H9 (cell line): ENCODE results near the gene ATAD3B. TPM values are rescaled to one million over a fixed set of nuclear protein-coding genes. Genes with fewer than 3 reads are reported as not detected.
"Not testable (repeated sequence)": the region's sequence is repeated elsewhere in the genome, so short reads cannot be mapped to it uniquely, and the experiment has no call there.

Experiments used
- DNase-seq: peaks from one replicate; pipeline ENCODE4 v3.0.0-alpha.2; 2017
- H2AFZ ChIP-seq: one replicate; pipeline ENCODE4 v1.6.1; 2013; ENCODE audit warnings: mild to moderate bottlenecking, low read length, control low read depth, moderate library complexity
- H2AK5ac ChIP-seq: 2 replicates; pipeline ENCODE4 v1.6.1; 2013; ENCODE audit warnings: low read length, control low read depth, mixed read lengths; ENCODE audit not compliant: insufficient read length
- H2BK120ac ChIP-seq: one replicate; pipeline ENCODE4 v1.6.1; 2013; ENCODE audit warnings: low read depth, mild to moderate bottlenecking, low read length, control low read depth, inconsistent platforms; ENCODE audit not compliant: poor library complexity, severe bottlenecking
- H2BK12ac ChIP-seq: 2 replicates; pipeline ENCODE4 v1.6.1; 2013; ENCODE audit warnings: low read length, control low read depth, mixed read lengths, low read depth; ENCODE audit not compliant: insufficient read length
- H2BK15ac ChIP-seq: 2 replicates; pipeline ENCODE4 v1.6.1; 2013; ENCODE audit warnings: low read depth, low read length, control low read depth
- H2BK20ac ChIP-seq: one replicate; pipeline ENCODE4 v1.6.1; 2013; ENCODE audit warnings: low read depth, mild to moderate bottlenecking, low read length, control low read depth, inconsistent platforms; ENCODE audit not compliant: poor library complexity, severe bottlenecking
- H2BK5ac ChIP-seq: 2 replicates; pipeline ENCODE4 v1.6.1; 2013; ENCODE audit warnings: low read length, control low read depth, mixed read lengths; ENCODE audit not compliant: insufficient read length
- H3K14ac ChIP-seq: 2 replicates; pipeline ENCODE4 v1.6.1; 2013; ENCODE audit warnings: low read length, control low read depth; ENCODE audit not compliant: insufficient read depth
- H3K18ac ChIP-seq: 2 replicates; pipeline ENCODE4 v1.6.1; 2013; ENCODE audit warnings: low read depth, mild to moderate bottlenecking, mixed read lengths, low read length, control low read depth; ENCODE audit not compliant: insufficient read length
- H3K23ac ChIP-seq: 2 replicates; pipeline ENCODE4 v1.6.1; 2013; ENCODE audit warnings: low read length, control low read depth, mixed read lengths, low read depth; ENCODE audit not compliant: insufficient read length
- H3K23me2 ChIP-seq: 2 replicates; pipeline ENCODE4 v1.6.1; 2013; ENCODE audit warnings: low read depth, mild to moderate bottlenecking, mixed read lengths, low read length, control low read depth; ENCODE audit not compliant: insufficient read length, poor library complexity, severe bottlenecking
- H3K27ac ChIP-seq: 2 replicates; pipeline ENCODE4 v1.5.1; 2013; ENCODE audit warnings: low read length, control low read depth, mixed read lengths, low read depth; ENCODE audit not compliant: insufficient read length
- H3K27me3 ChIP-seq: 2 replicates; pipeline ENCODE4 v1.6.1; 2013; ENCODE audit warnings: low read length, control low read depth, inconsistent platforms; ENCODE audit not compliant: insufficient read depth
- H3K4ac ChIP-seq: 2 replicates; pipeline ENCODE4 v1.6.1; 2013; ENCODE audit warnings: low read depth, mild to moderate bottlenecking, control low read depth, inconsistent platforms, low read length, moderate library complexity
- H3K4me1 ChIP-seq: 2 replicates; pipeline ENCODE4 v1.6.1; 2013; ENCODE audit warnings: low read length, control low read depth, inconsistent platforms; ENCODE audit not compliant: insufficient read depth
- H3K4me2 ChIP-seq: 2 replicates; pipeline ENCODE4 v1.6.1; 2013; ENCODE audit warnings: low read length, control low read depth, mixed read lengths; ENCODE audit not compliant: insufficient read length, insufficient read depth
- H3K56ac ChIP-seq: 2 replicates; pipeline ENCODE4 v1.6.1; 2013; ENCODE audit warnings: low read depth, mild to moderate bottlenecking, mixed read lengths, low read length, control low read depth; ENCODE audit not compliant: insufficient read length
- H3K79me1 ChIP-seq: 2 replicates; pipeline ENCODE4 v1.6.1; 2013; ENCODE audit warnings: low read depth, mild to moderate bottlenecking, moderate library complexity, low read length, control low read depth, inconsistent platforms; ENCODE audit not compliant: insufficient read depth, poor library complexity, severe bottlenecking
- H3K79me2 ChIP-seq: 2 replicates; pipeline ENCODE4 v1.6.1; 2013; ENCODE audit warnings: low read length, control low read depth, inconsistent platforms; ENCODE audit not compliant: insufficient read depth
- H3K9ac ChIP-seq: 2 replicates; pipeline ENCODE4 v1.6.1; 2013; ENCODE audit warnings: low read length, control low read depth, mixed read lengths; ENCODE audit not compliant: insufficient read length; ENCODE audit errors: extremely low read depth
- H3K9me3 ChIP-seq: one replicate; pipeline ENCODE4 v1.6.1; 2013; ENCODE audit warnings: low read depth, low read length, inconsistent platforms; ENCODE audit not compliant: control insufficient read depth
- H3T11ph ChIP-seq: one replicate; pipeline ENCODE4 v1.6.1; 2013; ENCODE audit warnings: mild to moderate bottlenecking, low read length, control low read depth, inconsistent platforms
- H4K20me1 ChIP-seq: one replicate; pipeline ENCODE4 v1.6.1; 2013; ENCODE audit not compliant: control insufficient read depth, insufficient read length, insufficient read depth
- H4K5ac ChIP-seq: 2 replicates; pipeline ENCODE4 v1.6.1; 2013; ENCODE audit warnings: low read depth, mild to moderate bottlenecking, mixed read lengths, low read length, control low read depth; ENCODE audit not compliant: insufficient read length
- H4K8ac ChIP-seq: replicated peaks from 2 replicates; pipeline ENCODE4 v1.6.1; 2013; ENCODE audit warnings: low read length, control low read depth, mixed read lengths, low read depth; ENCODE audit not compliant: insufficient read length
- H4K91ac ChIP-seq: 2 replicates; pipeline ENCODE4 v1.6.1; 2013; ENCODE audit warnings: low read depth, mild to moderate bottlenecking, moderate library complexity, mixed read lengths, low read length, control low read depth; ENCODE audit not compliant: insufficient read length
- H3K27ac Mint-ChIP-seq, 3 experiments: 2 replicates in 2 of 3; 3 replicates in 1 of 3; pipeline ENCODE4 v1.8.0; 2020 to 2021; ENCODE audit warnings: mixed read lengths in 3 of 3, mild to moderate bottlenecking in 1 of 3, moderate library complexity in 1 of 3
- H3K27me3 Mint-ChIP-seq: 2 replicates; pipeline ENCODE4 v1.8.0; 2021; ENCODE audit warnings: low read depth, mild to moderate bottlenecking, moderate library complexity, mixed read lengths
- H3K36me3 Mint-ChIP-seq, 3 experiments: 2 replicates in 2 of 3; 3 replicates in 1 of 3; pipeline ENCODE4 v1.8.0; 2020 to 2021; ENCODE audit warnings: low read depth in 3 of 3, mixed read lengths in 3 of 3; ENCODE audit not compliant: insufficient read depth in 1 of 3
- H3K4me1 Mint-ChIP-seq, 2 experiments: 2 replicates each; pipeline ENCODE4 v1.8.0; 2020; ENCODE audit warnings: mixed read lengths in 2 of 2
- H3K4me3 Mint-ChIP-seq, 2 experiments: 2 replicates in 1 of 2; 3 replicates in 1 of 2; pipeline ENCODE4 v1.8.0; 2020 to 2021; ENCODE audit warnings: mild to moderate bottlenecking in 2 of 2, mixed read lengths in 2 of 2, moderate library complexity in 1 of 2
- H3K9me3 Mint-ChIP-seq, 2 experiments: 2 replicates in 1 of 2; 3 replicates in 1 of 2; pipeline ENCODE4 v1.8.0; 2020; ENCODE audit warnings: mild to moderate bottlenecking in 2 of 2, mixed read lengths in 2 of 2, moderate library complexity in 1 of 2
- CTCF ChIP-seq: fragments of 200-600 bp; sonication (generic); conservative IDR thresholded peaks from 3 replicates; pipeline ENCODE4 v1.8.0; 2021; ENCODE audit warnings: antibody characterized with exemption, mild to moderate bottlenecking
- WGBS: extraction: QIAGEN DNeasy Blood & Tissue Kit; methylation state at CpG from one replicate; pipeline ENCODE4 v1.1.7; 2013; ENCODE audit warnings: missing lambda C conversion rate, low lambda C conversion rate, mixed read lengths; ENCODE audit not compliant: insufficient read length; ENCODE audit errors: extremely low coverage; 5-methylcytosine and 5-hydroxymethylcytosine counted together
- total RNA-seq: library from RNA; stranded (reverse); gene quantifications from 2 replicates; pipeline ENCODE4 v1.2.1, GENCODE V29; 2021

Gene ATAD3B
- total RNA-seq, 1 experiment from 2014 or later: 78.6 TPM

- Histone ChIP-seq H3K79me1 (no peaks in the 10 kb centered on the region), H3K56ac (no peak overlapping the region), H2BK12ac (no peak overlapping the region), H3K14ac (no peak overlapping the region), H2BK15ac (no peak overlapping the region), H2AK5ac (no peak overlapping the region), H2BK120ac (no peak overlapping the region), H3K23ac (no peak overlapping the region), H3K4ac (no peak overlapping the region), H3K9ac (no peak overlapping the region), H4K5ac (no peak overlapping the region), H3K27ac (no peak overlapping the region), H4K91ac (no peak overlapping the region), H4K20me1 (no peaks in the 10 kb centered on the region), H2AFZ (no peak overlapping the region), H2BK5ac (no peak overlapping the region), H4K8ac (no peak overlapping the region), H3K18ac (no peak overlapping the region), H3K23me2 (no peaks in the 10 kb centered on the region), H3K9me3 (no peaks in the 10 kb centered on the region), H3K79me2 (no peaks in the 10 kb centered on the region; the same call in 1 of the 2 replicates), H3K4me2 (no peak overlapping the region), H3T11ph (no peak overlapping the region), H2BK20ac (no peak overlapping the region), H3K27me3 (no peaks in the 10 kb centered on the region), H3K4me1 (no peaks in the 10 kb centered on the region)
- no peak overlapping the region for H3K4me3 Mint-ChIP-seq
- H3K4me1 Mint-ChIP-seq: peaks cover 4% of the 10 kb centered on the region in 2 experiments
- H3K9me3 Mint-ChIP-seq: no peaks in the 10 kb centered on the region
- H3K36me3 Mint-ChIP-seq: peaks cover 0 to 9% (median 3%) of the 10 kb centered on the region in 3 experiments; a peak in 4 of 7 replicates
- H3K27me3 Mint-ChIP-seq: no peaks in the 10 kb centered on the region
- TF ChIP-seq CTCF: no peak
- no CpG with 5 or more reads among the region's 32 CpGs for WGBS
- no peak for DNase-seq
- no peak overlapping the region for H3K27ac Mint-ChIP-seq
Measured at GRCh38 chr1:1442069-1442770, 29.3 kb upstream of the ATAD3B start.

GRCh38 chr1:1446631-1447030 is 24.9 kb upstream of the ATAD3B start:
- not testable (repeated sequence) for H3K56ac ChIP-seq, H3K4ac ChIP-seq, H3K23me2 ChIP-seq, H3K79me1 ChIP-seq, H3K79me2 ChIP-seq, H3K9ac ChIP-seq, H3K27me3 Mint-ChIP-seq, H2BK12ac ChIP-seq, H3K4me2 ChIP-seq, H2BK15ac ChIP-seq, H2BK20ac ChIP-seq, H3K4me3 Mint-ChIP-seq, H2AFZ ChIP-seq, H3K4me1 Mint-ChIP-seq, H3K14ac ChIP-seq, H3T11ph ChIP-seq, H3K23ac ChIP-seq, H3K36me3 Mint-ChIP-seq, H3K27me3 ChIP-seq, H3K18ac ChIP-seq, H4K8ac ChIP-seq, H4K20me1 ChIP-seq, DNase-seq, H3K27ac ChIP-seq, H2AK5ac ChIP-seq, H3K4me1 ChIP-seq, H2BK5ac ChIP-seq, H3K9me3 Mint-ChIP-seq, H3K9me3 ChIP-seq, H2BK120ac ChIP-seq, H4K5ac ChIP-seq, H4K91ac ChIP-seq
- no CpG with 5 or more reads among the region's 19 CpGs for WGBS
- H3K27ac Mint-ChIP-seq: peak overlapping the region in 1 of 3 experiments; percentile 48; a peak in 1 of 7 replicates
